ENCODE data around the gene MSRB2.

DNA sequence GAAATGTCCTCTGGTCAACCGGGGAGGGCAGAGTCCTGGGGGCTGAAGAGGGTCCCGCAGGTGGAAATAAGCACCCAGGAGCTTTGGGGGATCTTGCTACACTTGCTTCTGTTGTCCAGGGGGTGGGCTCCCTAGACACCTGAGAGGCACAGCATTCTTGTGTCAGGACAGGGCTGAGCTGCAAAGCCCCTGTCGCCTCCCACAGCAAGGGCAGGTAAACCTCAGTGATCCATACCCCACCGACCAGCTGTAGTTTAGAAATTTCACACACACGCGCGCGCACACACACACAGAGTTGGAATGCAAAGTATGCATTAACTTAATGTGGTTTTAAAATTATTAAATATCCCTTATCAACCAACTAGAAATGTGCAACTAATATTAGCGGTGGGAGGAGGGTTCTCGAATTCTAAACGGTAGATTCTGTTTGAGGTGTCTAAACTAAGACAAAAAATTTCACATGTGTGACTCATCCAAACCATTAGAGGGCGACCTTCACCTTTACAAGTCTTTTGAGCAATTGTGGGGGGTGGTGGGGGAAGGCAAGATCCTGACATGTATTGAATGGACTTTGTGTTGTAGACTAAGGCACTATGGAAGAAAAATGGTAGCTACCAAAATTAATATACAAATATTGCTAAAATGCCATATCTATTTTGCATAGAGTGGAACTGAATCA is 62.5 kb downstream of the MSRB2 start:
- no peak for TF ChIP-seq RFX5 (IDR thresholded peaks at IDR 0.05; ENCODE audit: borderline replicate concordance, low read depth, low read length)
- no peak for TF ChIP-seq POLR2A (IDR thresholded peaks at IDR 0.05; ENCODE audit: control extremely low read depth in 1 of 2, low read depth in 2 of 2, low read length in 2 of 2)
- no peak for TF ChIP-seq GABPA (IDR thresholded peaks at IDR 0.05; ENCODE audit: borderline replicate concordance, insufficient read depth, low read length)
- TF ChIP-seq, protein P1, sequence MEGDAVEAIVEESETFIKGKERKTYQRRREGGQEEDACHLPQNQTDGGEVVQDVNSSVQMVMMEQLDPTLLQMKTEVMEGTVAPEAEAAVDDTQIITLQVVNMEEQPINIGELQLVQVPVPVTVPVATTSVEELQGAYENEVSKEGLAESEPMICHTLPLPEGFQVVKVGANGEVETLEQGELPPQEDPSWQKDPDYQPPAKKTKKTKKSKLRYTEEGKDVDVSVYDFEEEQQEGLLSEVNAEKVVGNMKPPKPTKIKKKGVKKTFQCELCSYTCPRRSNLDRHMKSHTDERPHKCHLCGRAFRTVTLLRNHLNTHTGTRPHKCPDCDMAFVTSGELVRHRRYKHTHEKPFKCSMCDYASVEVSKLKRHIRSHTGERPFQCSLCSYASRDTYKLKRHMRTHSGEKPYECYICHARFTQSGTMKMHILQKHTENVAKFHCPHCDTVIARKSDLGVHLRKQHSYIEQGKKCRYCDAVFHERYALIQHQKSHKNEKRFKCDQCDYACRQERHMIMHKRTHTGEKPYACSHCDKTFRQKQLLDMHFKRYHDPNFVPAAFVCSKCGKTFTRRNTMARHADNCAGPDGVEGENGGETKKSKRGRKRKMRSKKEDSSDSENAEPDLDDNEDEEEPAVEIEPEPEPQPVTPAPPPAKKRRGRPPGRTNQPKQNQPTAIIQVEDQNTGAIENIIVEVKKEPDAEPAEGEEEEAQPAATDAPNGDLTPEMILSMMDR (IDR thresholded peaks at IDR 0.05; ENCODE audit: control extremely low read depth in 1 of 3, insufficient read depth in 1 of 3, low read depth in 1 of 3, low read length in 3 of 3): peak in 2 of 3 experiments; percentile 48 to 62; a peak in 3 of 4 replicates
- TF ChIP-seq POLR2AphosphoS5 (IDR thresholded peaks at IDR 0.05; ENCODE audit: low read depth, low read length): no peak
- no peak for TF ChIP-seq EZH2 (IDR thresholded peaks at IDR 0.05; ENCODE audit: low read depth, low read length, severe bottlenecking)
- TF ChIP-seq SIRT6 (IDR thresholded peaks at IDR 0.05; ENCODE audit: low read length): no peak
- no peak for TF ChIP-seq HDAC2 (IDR thresholded peaks at IDR 0.05; ENCODE audit: borderline replicate concordance in 1 of 2, low read depth in 2 of 2, low read length in 2 of 2)
- TF ChIP-seq TAF1 (IDR thresholded peaks at IDR 0.05; ENCODE audit: low read depth, low read length): no peak
- TF ChIP-seq RAD21 (IDR thresholded peaks at IDR 0.05 in 1 of 2, conservative IDR thresholded peaks at IDR 0.05 in 1 of 2; ENCODE audit: low read depth in 2 of 2, low read length in 2 of 2): peak; percentile 66 to 77
- TF ChIP-seq, protein P2, sequence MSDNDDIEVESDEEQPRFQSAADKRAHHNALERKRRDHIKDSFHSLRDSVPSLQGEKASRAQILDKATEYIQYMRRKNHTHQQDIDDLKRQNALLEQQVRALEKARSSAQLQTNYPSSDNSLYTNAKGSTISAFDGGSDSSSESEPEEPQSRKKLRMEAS (IDR thresholded peaks at IDR 0.05): no peak
